IMR-90 (cell line): Measurements from ENCODE around the gene FNIP2. TPM values are rescaled to one million over a fixed set of nuclear protein-coding genes. Genes with fewer than 3 reads are reported as not detected.
A peak's percentile ranks its signal among the peaks of the same experiment; 100 is the strongest.

Experiments used
- ATAC-seq: fragments of 200-7000 bp; cut with Tn5 transposase; 2 replicates; pipeline ENCODE4 v1.9.1; 2020; ENCODE audit warnings: low read depth, mild to moderate bottlenecking, moderate library complexity
- BruUV-seq: library from RNA; stranded (reverse); fragments of 400-500 nt; replicated peaks from 2 replicates; lab custom pipeline; 2021; lab: Mats Ljungman, UMichigan
- CTCF ChIA-PET: fragments of 300-600 bp; formaldehyde crosslinking; extraction: SDS; loops from one replicate; lab custom pipeline; 2021; ENCODE audit warnings: antibody characterized with exemption; lab: Yijun Ruan, JAX
- POLR2A ChIA-PET: fragments of 300-600 bp; sonication (Branson Sonifier 250); formaldehyde crosslinking; loops from one replicate; lab custom pipeline; 2022; ENCODE audit warnings: antibody characterized with exemption; ENCODE audit not compliant: unreplicated experiment; lab: Charles Lee
- DNase-seq: peaks from one replicate; pipeline ENCODE4 v3.0.0; 2013
- H2AFZ ChIP-seq: replicated peaks from 2 replicates; pipeline ENCODE3; 2013; ENCODE audit warnings: low read length, mild to moderate bottlenecking; ENCODE audit not compliant: poor library complexity
- H2AK5ac ChIP-seq: 2 replicates; pipeline ENCODE4 v1.6.1; 2013; ENCODE audit warnings: low read depth, low read length, inconsistent platforms
- H2AK9ac ChIP-seq: replicated peaks from 2 replicates; pipeline ENCODE3; 2013; ENCODE audit warnings: mild to moderate bottlenecking, low read depth, low read length, moderate library complexity; ENCODE audit not compliant: poor library complexity
- H2BK120ac ChIP-seq: 2 replicates; pipeline ENCODE4 v1.6.1; 2013; ENCODE audit warnings: low read depth, low read length, inconsistent platforms
- H2BK15ac ChIP-seq: 3 replicates; pipeline ENCODE4 v1.6.1; 2013; ENCODE audit warnings: low read depth, low read length, inconsistent platforms
- H2BK20ac ChIP-seq: 2 replicates; pipeline ENCODE4 v1.6.1; 2013; ENCODE audit warnings: low read depth, mild to moderate bottlenecking, inconsistent platforms, low read length, moderate library complexity
- H2BK5ac ChIP-seq: 2 replicates; pipeline ENCODE4 v1.6.1; 2013; ENCODE audit warnings: mild to moderate bottlenecking, low read depth, low read length, inconsistent platforms; ENCODE audit not compliant: poor library complexity, severe bottlenecking
- H3K14ac ChIP-seq: replicated peaks from 2 replicates; pipeline ENCODE4 v1.6.1; 2013; ENCODE audit warnings: low read depth, low read length, inconsistent platforms
- H3K18ac ChIP-seq: 2 replicates; pipeline ENCODE4 v1.6.1; 2013; ENCODE audit warnings: low read depth, low read length, control low read depth
- H3K23ac ChIP-seq: 2 replicates; pipeline ENCODE4 v1.6.1; 2013; ENCODE audit warnings: low read depth, low read length, inconsistent platforms
- H3K27ac ChIP-seq: 2 replicates; pipeline ENCODE4 v1.5.1; 2013; ENCODE audit warnings: mild to moderate bottlenecking, control low read depth, low read length; ENCODE audit not compliant: insufficient read depth
- H3K27me3 ChIP-seq: 2 replicates; pipeline ENCODE4 v1.6.1; 2013; ENCODE audit warnings: low read length; ENCODE audit not compliant: control insufficient read depth, insufficient read depth
- H3K36me3 ChIP-seq: 2 replicates; pipeline ENCODE4 v1.6.1; 2013; ENCODE audit warnings: low read length, mixed read lengths; ENCODE audit not compliant: control insufficient read depth, insufficient read depth
- H3K4ac ChIP-seq: 2 replicates; pipeline ENCODE4 v1.6.1; 2013; ENCODE audit warnings: low read depth, low read length, inconsistent platforms
- H3K4me1 ChIP-seq: 2 replicates; pipeline ENCODE4 v1.6.1; 2013; ENCODE audit warnings: low read length, mixed read lengths; ENCODE audit not compliant: control insufficient read depth, insufficient read depth
- H3K4me2 ChIP-seq: 2 replicates; pipeline ENCODE4 v1.6.1; 2013; ENCODE audit warnings: low read depth, mild to moderate bottlenecking, control low read depth, low read length, moderate library complexity
- H3K4me3 ChIP-seq: 2 replicates; pipeline ENCODE4 v1.5.1; 2013; ENCODE audit warnings: low read depth, mild to moderate bottlenecking, control low read depth, low read length, moderate library complexity; ENCODE audit not compliant: insufficient read depth
- H3K56ac ChIP-seq: 2 replicates; pipeline ENCODE4 v1.6.1; 2013; ENCODE audit warnings: low read length, inconsistent platforms; ENCODE audit not compliant: insufficient read depth; ENCODE audit errors: extremely low read depth
- H3K79me1 ChIP-seq, 2 experiments: 2 replicates each; pipeline ENCODE4 v1.6.1; 2013; ENCODE audit warnings: low read length in 2 of 2, inconsistent platforms in 1 of 2, low read depth in 1 of 2
- H3K9ac ChIP-seq: 2 replicates; pipeline ENCODE4 v1.6.1; 2013; ENCODE audit warnings: low read depth, low read length, control low read depth
- H3K9me1 ChIP-seq: 2 replicates; pipeline ENCODE4 v1.6.1; 2013; ENCODE audit warnings: low read length, inconsistent platforms; ENCODE audit not compliant: insufficient read depth
- H3K9me3 ChIP-seq: 2 replicates; pipeline ENCODE4 v1.6.1; 2013; ENCODE audit warnings: low read length; ENCODE audit not compliant: control insufficient read depth, insufficient read depth
- H4K20me1 ChIP-seq: 2 replicates; pipeline ENCODE4 v1.6.1; 2013; ENCODE audit warnings: low read length, inconsistent platforms; ENCODE audit not compliant: insufficient read depth
- H4K5ac ChIP-seq: 2 replicates; pipeline ENCODE4 v1.6.1; 2013; ENCODE audit warnings: mild to moderate bottlenecking, low read depth, low read length, control low read depth
- H4K8ac ChIP-seq, 2 experiments: 2 replicates each; pipeline ENCODE4 v1.6.1; 2013; ENCODE audit warnings: low read depth in 2 of 2, low read length in 2 of 2, control low read depth in 1 of 2, inconsistent platforms in 1 of 2
- H4K91ac ChIP-seq: 2 replicates; pipeline ENCODE4 v1.6.1; 2013; ENCODE audit warnings: low read depth, low read length, inconsistent platforms; ENCODE audit not compliant: insufficient read depth
- BHLHE40 ChIP-seq: fragments of 150-350 bp; IDR thresholded peaks from 2 replicates; pipeline ENCODE4 v1.6.1; 2016; ENCODE audit warnings: mild to moderate bottlenecking, low read depth, low read length
- MAZ ChIP-seq: IDR thresholded peaks from 2 replicates; pipeline ENCODE4 v1.6.1; 2012; ENCODE audit warnings: low read depth, mild to moderate bottlenecking, low read length, improper control_type of control experiment, moderate library complexity, borderline replicate concordance
- MXI1 ChIP-seq: IDR thresholded peaks from 2 replicates; pipeline ENCODE4 v1.6.1; 2012; ENCODE audit warnings: low read depth, mild to moderate bottlenecking, low read length, moderate library complexity, borderline replicate concordance
- RAD21 ChIP-seq: IDR thresholded peaks from 2 replicates; pipeline ENCODE4 v1.6.1; 2012; ENCODE audit warnings: low read length, improper control_type of control experiment
- dilution Hi-C: fragments of 300-500 bp; cut with HindIII; formaldehyde crosslinking; loops from one replicate; pipeline ENCODE4 v1.14.3; 2018; ENCODE audit warnings: low sequenced_read_pairs; ENCODE audit not compliant: unreplicated experiment
- in situ Hi-C: fragments of 300-500 bp; cut with MboI; formaldehyde crosslinking; loops from 3 replicates; pipeline ENCODE4 v1.14.3; 2019; ENCODE audit warnings: low sequenced_read_pairs, inconsistent platforms, mixed read lengths
- intact Hi-C: fragments of 100-400 bp; cut with micrococcal nuclease; formaldehyde crosslinking; loops from 2 replicates; pipeline ENCODE4 v1.10.0; 2022
- polyA plus RNA-seq, 3 experiments: library from polyadenylated mRNA; depleted of rRNA; stranded (reverse); fragments of >200 nt; gene quantifications; 2 replicates each; pipeline ENCODE4 v1.2.3, GENCODE V29; 2012; ENCODE audit warnings: low replicate concordance in 1 of 3
- total RNA-seq: library from RNA; depleted of rRNA; stranded (reverse); fragments of >200 nt; gene quantifications from 2 replicates; pipeline ENCODE4 v1.2.3, GENCODE V29; 2012
- TF ChIP-seq, protein P1 (sequence below): conservative IDR thresholded peaks from 2 replicates; pipeline ENCODE4 v1.5.1; 2012; ENCODE audit warnings: mild to moderate bottlenecking, low read depth, low read length, improper control_type of control experiment

The FNIP2 gene
- total and polyA plus RNA-seq, 2 of the 4 experiments (the other 2 are of a cell fraction): 4.7 to 24.6 TPM

DNA sequence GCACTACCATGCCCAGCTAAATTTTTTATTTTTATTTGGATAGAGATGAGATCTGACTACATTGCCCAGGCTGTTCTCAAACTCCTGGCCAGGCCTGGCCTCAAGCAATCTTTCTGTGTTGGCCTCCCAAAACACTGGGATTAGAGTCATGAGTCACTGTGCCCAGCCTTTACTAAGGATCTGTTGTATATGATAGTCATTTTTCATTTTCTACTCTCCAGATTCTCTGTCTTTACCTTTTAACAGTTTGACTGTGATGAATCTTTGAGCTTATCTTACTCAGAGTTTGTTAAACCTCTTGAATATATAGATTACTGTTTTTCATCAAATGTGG is 161.8 kb downstream of the FNIP2 start:
- H2BK120ac ChIP-seq: no peak overlapping the region
- no peak overlapping the region for H2AFZ ChIP-seq
- no peak overlapping the region for H3K9ac ChIP-seq
- no peak for DNase-seq
- H4K91ac ChIP-seq: no peak overlapping the region
- no peak overlapping the region for H3K4ac ChIP-seq
- no peak overlapping the region for H3K14ac ChIP-seq
- no peak overlapping the region for H4K8ac ChIP-seq
- H3K27ac ChIP-seq: no peak overlapping the region
- no peak overlapping the region for H3K56ac ChIP-seq
- H2AK9ac ChIP-seq: no peak overlapping the region
- no peaks in the 10 kb centered on the region for H3K9me1 ChIP-seq
- ChIA-PET POLR2A (no interaction called here), CTCF (interaction anchor here (0.6 kb wide), 1 partner anchor 27 kb away, joined by 3 read pairs; no protein-coding TSS in a partner anchor)
- no peak overlapping the region for H4K5ac ChIP-seq
- BruUV-seq: no TSS peak
- in situ Hi-C loops (no loop called here), dilution Hi-C loops (no loop called here), intact Hi-C loops (loop anchor here (5.0 kb wide), 1 partner anchor 67 kb away; no protein-coding TSS in a partner anchor)
- no peaks in the 10 kb centered on the region for H3K79me1 ChIP-seq
- no peaks in the 10 kb centered on the region for H4K20me1 ChIP-seq
- H3K18ac ChIP-seq: no peak overlapping the region
- no peak overlapping the region for H3K23ac ChIP-seq
- no peaks in the 10 kb centered on the region for H3K27me3 ChIP-seq
- TF ChIP-seq, protein P1, sequence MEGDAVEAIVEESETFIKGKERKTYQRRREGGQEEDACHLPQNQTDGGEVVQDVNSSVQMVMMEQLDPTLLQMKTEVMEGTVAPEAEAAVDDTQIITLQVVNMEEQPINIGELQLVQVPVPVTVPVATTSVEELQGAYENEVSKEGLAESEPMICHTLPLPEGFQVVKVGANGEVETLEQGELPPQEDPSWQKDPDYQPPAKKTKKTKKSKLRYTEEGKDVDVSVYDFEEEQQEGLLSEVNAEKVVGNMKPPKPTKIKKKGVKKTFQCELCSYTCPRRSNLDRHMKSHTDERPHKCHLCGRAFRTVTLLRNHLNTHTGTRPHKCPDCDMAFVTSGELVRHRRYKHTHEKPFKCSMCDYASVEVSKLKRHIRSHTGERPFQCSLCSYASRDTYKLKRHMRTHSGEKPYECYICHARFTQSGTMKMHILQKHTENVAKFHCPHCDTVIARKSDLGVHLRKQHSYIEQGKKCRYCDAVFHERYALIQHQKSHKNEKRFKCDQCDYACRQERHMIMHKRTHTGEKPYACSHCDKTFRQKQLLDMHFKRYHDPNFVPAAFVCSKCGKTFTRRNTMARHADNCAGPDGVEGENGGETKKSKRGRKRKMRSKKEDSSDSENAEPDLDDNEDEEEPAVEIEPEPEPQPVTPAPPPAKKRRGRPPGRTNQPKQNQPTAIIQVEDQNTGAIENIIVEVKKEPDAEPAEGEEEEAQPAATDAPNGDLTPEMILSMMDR: no peak
- no peak for TF ChIP-seq BHLHE40
- no peak for TF ChIP-seq MXI1
- no peak for TF ChIP-seq MAZ
- TF ChIP-seq RAD21: no peak
- H3K9me3 ChIP-seq: peaks cover 6% of the 10 kb centered on the region; the same call in 1 of the 2 replicates
- no peak overlapping the region for H2BK5ac ChIP-seq
- H2AK5ac ChIP-seq: no peak overlapping the region
- H3K4me1 ChIP-seq: 0 out of 2 replicates have a peak, but pooled peaks cover 2% of the 10 kb centered on the region
- no peak overlapping the region for H3K4me3 ChIP-seq
- H2BK15ac ChIP-seq: no peak overlapping the region
- no peak overlapping the region for H2BK20ac ChIP-seq
- H3K4me2 ChIP-seq: no peak overlapping the region
- no peaks in the 10 kb centered on the region for H3K36me3 ChIP-seq
- ATAC-seq: peak; percentile 68
